SK-N-MC (cell line): ENCODE results near the gene LIG3.
"Not testable (repeated sequence)": the region's sequence is repeated elsewhere in the genome, so short reads cannot be mapped to it uniquely, and the experiment has no call there.

Experiments
- EZH2 ChIP-seq: fragments of 200-600 bp; sonication (generic); IDR thresholded peaks from one replicate; pipeline ENCODE4 v1.6.1; 2017; ENCODE audit warnings: antibody characterized with exemption
- FOXP2 ChIP-seq: optimal IDR thresholded peaks from 2 replicates; pipeline ENCODE3; 2011; ENCODE audit warnings: mild to moderate bottlenecking, moderate library complexity; ENCODE audit not compliant: insufficient read depth; ENCODE audit errors: extremely low read length, control extremely low read depth
- POLR2AphosphoS5 ChIP-seq: IDR thresholded peaks from 2 replicates; pipeline ENCODE4 v1.6.1; 2012; ENCODE audit warnings: mild to moderate bottlenecking, low read depth, low read length, borderline replicate concordance

GRCh38 chr17:35045458-35045979 lies 65.2 kb downstream of the LIG3 start:
- not testable (repeated sequence) for TF ChIP-seq POLR2AphosphoS5, EZH2, FOXP2
